ENCODE results near the gene RCC1.

DNA sequence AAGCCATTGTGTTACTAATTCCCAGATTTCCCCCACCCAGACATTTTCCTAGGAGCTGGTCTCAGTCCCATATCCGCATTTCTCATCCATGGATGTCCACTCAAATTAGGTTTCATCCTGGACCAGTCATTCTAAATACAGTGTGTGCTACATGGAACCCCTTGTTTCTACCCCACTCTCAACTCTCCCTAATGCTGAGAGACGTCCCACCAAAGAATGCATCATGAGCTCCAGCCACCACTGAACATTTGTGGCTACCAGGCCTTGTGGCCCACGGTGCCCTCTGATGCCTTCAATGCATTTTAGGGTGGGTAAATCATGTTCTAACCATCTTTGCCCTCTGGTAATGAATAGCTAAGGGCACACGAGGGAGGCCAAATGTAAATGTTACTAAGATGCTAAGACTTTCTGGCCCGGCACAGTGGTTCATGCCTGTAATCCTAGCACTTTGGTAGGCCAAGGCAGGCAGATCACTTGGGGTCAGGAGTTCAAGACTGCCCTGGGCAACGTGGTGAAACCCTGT, 72.9 kb downstream of the RCC1 start:
- TF ChIP-seq, protein P1, sequence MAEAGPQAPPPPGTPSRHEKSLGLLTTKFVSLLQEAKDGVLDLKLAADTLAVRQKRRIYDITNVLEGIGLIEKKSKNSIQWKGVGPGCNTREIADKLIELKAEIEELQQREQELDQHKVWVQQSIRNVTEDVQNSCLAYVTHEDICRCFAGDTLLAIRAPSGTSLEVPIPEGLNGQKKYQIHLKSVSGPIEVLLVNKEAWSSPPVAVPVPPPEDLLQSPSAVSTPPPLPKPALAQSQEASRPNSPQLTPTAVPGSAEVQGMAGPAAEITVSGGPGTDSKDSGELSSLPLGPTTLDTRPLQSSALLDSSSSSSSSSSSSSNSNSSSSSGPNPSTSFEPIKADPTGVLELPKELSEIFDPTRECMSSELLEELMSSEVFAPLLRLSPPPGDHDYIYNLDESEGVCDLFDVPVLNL (CRISPR knock-in tag; IDR thresholded peaks at IDR 0.05; ENCODE audit: borderline replicate concordance, low read depth) = no peak
- TF ChIP-seq, protein P2, sequence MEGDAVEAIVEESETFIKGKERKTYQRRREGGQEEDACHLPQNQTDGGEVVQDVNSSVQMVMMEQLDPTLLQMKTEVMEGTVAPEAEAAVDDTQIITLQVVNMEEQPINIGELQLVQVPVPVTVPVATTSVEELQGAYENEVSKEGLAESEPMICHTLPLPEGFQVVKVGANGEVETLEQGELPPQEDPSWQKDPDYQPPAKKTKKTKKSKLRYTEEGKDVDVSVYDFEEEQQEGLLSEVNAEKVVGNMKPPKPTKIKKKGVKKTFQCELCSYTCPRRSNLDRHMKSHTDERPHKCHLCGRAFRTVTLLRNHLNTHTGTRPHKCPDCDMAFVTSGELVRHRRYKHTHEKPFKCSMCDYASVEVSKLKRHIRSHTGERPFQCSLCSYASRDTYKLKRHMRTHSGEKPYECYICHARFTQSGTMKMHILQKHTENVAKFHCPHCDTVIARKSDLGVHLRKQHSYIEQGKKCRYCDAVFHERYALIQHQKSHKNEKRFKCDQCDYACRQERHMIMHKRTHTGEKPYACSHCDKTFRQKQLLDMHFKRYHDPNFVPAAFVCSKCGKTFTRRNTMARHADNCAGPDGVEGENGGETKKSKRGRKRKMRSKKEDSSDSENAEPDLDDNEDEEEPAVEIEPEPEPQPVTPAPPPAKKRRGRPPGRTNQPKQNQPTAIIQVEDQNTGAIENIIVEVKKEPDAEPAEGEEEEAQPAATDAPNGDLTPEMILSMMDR (IDR thresholded peaks at IDR 0.05) = no peak
- TF ChIP-seq, protein P3, sequence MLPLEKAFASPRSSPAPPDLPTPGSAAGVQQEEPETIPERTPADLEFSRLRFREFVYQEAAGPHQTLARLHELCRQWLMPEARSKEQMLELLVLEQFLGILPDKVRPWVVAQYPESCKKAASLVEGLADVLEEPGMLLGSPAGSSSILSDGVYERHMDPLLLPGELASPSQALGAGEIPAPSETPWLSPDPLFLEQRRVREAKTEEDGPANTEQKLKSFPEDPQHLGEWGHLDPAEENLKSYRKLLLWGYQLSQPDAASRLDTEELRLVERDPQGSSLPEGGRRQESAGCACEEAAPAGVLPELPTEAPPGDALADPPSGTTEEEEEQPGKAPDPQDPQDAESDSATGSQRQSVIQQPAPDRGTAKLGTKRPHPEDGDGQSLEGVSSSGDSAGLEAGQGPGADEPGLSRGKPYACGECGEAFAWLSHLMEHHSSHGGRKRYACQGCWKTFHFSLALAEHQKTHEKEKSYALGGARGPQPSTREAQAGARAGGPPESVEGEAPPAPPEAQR (CRISPR knock-in tag; IDR thresholded peaks at IDR 0.05) = no peak
- TF ChIP-seq NFYB (CRISPR knock-in tag; conservative IDR thresholded peaks at IDR 0.05; ENCODE audit: low read depth) (no peak), SMAD4 (CRISPR knock-in tag; IDR thresholded peaks at IDR 0.05) (no peak), NR3C1 (CRISPR knock-in tag; conservative IDR thresholded peaks at IDR 0.05; ENCODE audit: low read depth) (no peak), CREM (CRISPR knock-in tag; IDR thresholded peaks at IDR 0.05) (no peak), FOXK1 (CRISPR knock-in tag; IDR thresholded peaks at IDR 0.05) (no peak), ZNF263 (CRISPR knock-in tag; IDR thresholded peaks at IDR 0.05; ENCODE audit: low read depth) (no peak)
- TF ChIP-seq, protein P4, sequence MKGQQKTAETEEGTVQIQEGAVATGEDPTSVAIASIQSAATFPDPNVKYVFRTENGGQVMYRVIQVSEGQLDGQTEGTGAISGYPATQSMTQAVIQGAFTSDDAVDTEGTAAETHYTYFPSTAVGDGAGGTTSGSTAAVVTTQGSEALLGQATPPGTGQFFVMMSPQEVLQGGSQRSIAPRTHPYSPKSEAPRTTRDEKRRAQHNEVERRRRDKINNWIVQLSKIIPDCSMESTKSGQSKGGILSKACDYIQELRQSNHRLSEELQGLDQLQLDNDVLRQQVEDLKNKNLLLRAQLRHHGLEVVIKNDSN (CRISPR knock-in tag; IDR thresholded peaks at IDR 0.05) = no peak
- TF ChIP-seq, protein P5, sequence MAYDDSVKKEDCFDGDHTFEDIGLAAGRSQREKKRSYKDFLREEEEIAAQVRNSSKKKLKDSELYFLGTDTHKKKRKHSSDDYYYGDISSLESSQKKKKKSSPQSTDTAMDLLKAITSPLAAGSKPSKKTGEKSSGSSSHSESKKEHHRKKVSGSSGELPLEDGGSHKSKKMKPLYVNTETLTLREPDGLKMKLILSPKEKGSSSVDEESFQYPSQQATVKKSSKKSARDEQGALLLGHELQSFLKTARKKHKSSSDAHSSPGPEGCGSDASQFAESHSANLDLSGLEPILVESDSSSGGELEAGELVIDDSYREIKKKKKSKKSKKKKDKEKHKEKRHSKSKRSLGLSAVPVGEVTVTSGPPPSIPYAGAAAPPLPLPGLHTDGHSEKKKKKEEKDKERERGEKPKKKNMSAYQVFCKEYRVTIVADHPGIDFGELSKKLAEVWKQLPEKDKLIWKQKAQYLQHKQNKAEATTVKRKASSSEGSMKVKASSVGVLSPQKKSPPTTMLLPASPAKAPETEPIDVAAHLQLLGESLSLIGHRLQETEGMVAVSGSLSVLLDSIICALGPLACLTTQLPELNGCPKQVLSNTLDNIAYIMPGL (CRISPR knock-in tag; IDR thresholded peaks at IDR 0.05) = no peak
- TF ChIP-seq, protein P6, sequence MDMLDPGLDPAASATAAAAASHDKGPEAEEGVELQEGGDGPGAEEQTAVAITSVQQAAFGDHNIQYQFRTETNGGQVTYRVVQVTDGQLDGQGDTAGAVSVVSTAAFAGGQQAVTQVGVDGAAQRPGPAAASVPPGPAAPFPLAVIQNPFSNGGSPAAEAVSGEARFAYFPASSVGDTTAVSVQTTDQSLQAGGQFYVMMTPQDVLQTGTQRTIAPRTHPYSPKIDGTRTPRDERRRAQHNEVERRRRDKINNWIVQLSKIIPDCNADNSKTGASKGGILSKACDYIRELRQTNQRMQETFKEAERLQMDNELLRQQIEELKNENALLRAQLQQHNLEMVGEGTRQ (CRISPR knock-in tag; IDR thresholded peaks at IDR 0.05) = no peak
